A673 (cell line): ENCODE results near the gene HBP1.

Experiments
- EZH2 ChIP-seq: fragments of 200-600 bp; sonication (generic); IDR thresholded peaks from 2 replicates; pipeline ENCODE4 v1.6.1; 2017; ENCODE audit warnings: borderline replicate concordance, low read depth, mild to moderate bottlenecking, mixed read lengths, antibody characterized with exemption, low read length; ENCODE audit not compliant: poor library complexity, severe bottlenecking
- TF ChIP-seq, protein P1 (sequence below): fragments of 300-800, 200-600 bp; sonication (generic); conservative IDR thresholded peaks from 2 replicates; pipeline ENCODE4 v1.5.1; 2017; ENCODE audit warnings: low read depth, mild to moderate bottlenecking, antibody characterized with exemption, low read length, moderate library complexity, mixed read lengths

DNA sequence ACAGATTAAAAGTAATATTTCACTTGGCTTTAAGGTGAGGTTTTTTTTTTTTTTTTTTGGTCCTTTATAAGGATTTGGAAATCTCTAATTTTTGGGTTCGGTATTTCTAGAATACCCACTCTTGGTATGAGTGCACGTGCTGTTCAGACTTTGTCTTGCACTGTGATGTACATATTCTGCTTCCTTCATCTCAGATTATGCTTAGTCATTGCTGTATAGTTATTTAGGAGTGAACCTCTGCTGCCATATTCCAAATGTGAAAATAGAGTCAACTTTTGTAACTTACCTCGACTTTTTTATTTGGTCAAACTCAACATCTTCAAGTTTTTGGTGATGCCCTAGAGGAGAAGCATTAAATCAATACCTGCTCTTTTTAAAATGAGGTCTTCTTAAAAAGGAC, 40.1 kb upstream of the HBP1 start:
- TF ChIP-seq, protein P1, sequence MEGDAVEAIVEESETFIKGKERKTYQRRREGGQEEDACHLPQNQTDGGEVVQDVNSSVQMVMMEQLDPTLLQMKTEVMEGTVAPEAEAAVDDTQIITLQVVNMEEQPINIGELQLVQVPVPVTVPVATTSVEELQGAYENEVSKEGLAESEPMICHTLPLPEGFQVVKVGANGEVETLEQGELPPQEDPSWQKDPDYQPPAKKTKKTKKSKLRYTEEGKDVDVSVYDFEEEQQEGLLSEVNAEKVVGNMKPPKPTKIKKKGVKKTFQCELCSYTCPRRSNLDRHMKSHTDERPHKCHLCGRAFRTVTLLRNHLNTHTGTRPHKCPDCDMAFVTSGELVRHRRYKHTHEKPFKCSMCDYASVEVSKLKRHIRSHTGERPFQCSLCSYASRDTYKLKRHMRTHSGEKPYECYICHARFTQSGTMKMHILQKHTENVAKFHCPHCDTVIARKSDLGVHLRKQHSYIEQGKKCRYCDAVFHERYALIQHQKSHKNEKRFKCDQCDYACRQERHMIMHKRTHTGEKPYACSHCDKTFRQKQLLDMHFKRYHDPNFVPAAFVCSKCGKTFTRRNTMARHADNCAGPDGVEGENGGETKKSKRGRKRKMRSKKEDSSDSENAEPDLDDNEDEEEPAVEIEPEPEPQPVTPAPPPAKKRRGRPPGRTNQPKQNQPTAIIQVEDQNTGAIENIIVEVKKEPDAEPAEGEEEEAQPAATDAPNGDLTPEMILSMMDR, result no peak
- no peak for TF ChIP-seq EZH2
